Endothelial cell of umbilical vein (primary cell): ENCODE results near the gene MAK. TPM values are rescaled to one million over a fixed set of nuclear protein-coding genes. Genes with fewer than 3 reads are reported as not detected.
"Not testable (repeated sequence)": the region's sequence is repeated elsewhere in the genome, so short reads cannot be mapped to it uniquely, and the experiment has no call there.

ENCODE experiments used
- BruUV-seq: library from RNA; stranded (reverse); fragments of 400-500 nt; replicated peaks from 2 replicates; lab custom pipeline; 2021; lab: Mats Ljungman, UMichigan
- CTCF ChIA-PET: fragments of 300-600, 350-600 bp; sonication (Branson Sonifier 250); formaldehyde crosslinking; loops from one replicate; lab custom pipeline; 2021; ENCODE audit warnings: antibody characterized with exemption, inconsistent platforms; lab: Charles Lee
- POLR2A ChIA-PET: fragments of 300-600, 350-600 bp; sonication (Branson Sonifier 250); formaldehyde crosslinking; loops from one replicate; lab custom pipeline; 2021; ENCODE audit warnings: antibody characterized with exemption, inconsistent platforms; lab: Charles Lee
- DNase-seq: peaks from one replicate; pipeline ENCODE4 v3.0.0-alpha.2; 2011; ENCODE audit warnings: low read depth, low spot score
- FAIRE-seq: peaks from 2 replicates; lab custom pipeline; 2011; peaks lifted over from hg19 to GRCh38; lab: Jason Lieb, UNC
- H2AFZ ChIP-seq: 2 replicates; pipeline ENCODE4 v1.6.0; 2012; ENCODE audit warnings: low read depth, low read length, control low read depth, inconsistent platforms
- H3K27ac ChIP-seq: 2 replicates; pipeline ENCODE4 v1.5.1; 2011; ENCODE audit warnings: low read depth, mild to moderate bottlenecking, control low read depth, low read length, moderate library complexity; ENCODE audit not compliant: insufficient read depth
- H3K27me3 ChIP-seq, 2 experiments: 2 replicates each; pipeline versions ENCODE4 v1.6.0 to v1.6.1; 2011; ENCODE audit warnings: low read length in 2 of 2, mixed read lengths in 1 of 2; ENCODE audit not compliant: control insufficient read depth in 2 of 2, insufficient read depth in 2 of 2
- H3K36me3 ChIP-seq, 2 experiments: 2 replicates in 1 of 2; 3 replicates in 1 of 2; pipeline ENCODE4 v1.5.1; 2011; ENCODE audit warnings: low read length in 2 of 2, mild to moderate bottlenecking in 1 of 2, moderate library complexity in 1 of 2; ENCODE audit not compliant: control insufficient read depth in 2 of 2, insufficient read depth in 2 of 2; ENCODE audit errors: extremely low read depth in 1 of 2
- H3K4me1 ChIP-seq: 3 replicates; pipeline ENCODE4 v1.5.1; 2011; ENCODE audit warnings: mild to moderate bottlenecking, low read length; ENCODE audit not compliant: control insufficient read depth, insufficient read depth; ENCODE audit errors: extremely low read depth
- H3K4me2 ChIP-seq: 2 replicates; pipeline ENCODE4 v1.6.1; 2011; ENCODE audit warnings: low read length, control low read depth, mixed read lengths; ENCODE audit not compliant: insufficient read depth
- H3K4me3 ChIP-seq, 3 experiments: fragments of 200-600 bp in 1 of 3; sonication (generic), shearing (Covaris generic) in 1 of 3; replicated peaks in 1 of 3; 2 replicates each; pipeline ENCODE4 v1.5.1; 2011 to 2016; ENCODE audit warnings: control low read depth in 3 of 3, low read length in 3 of 3, mild to moderate bottlenecking in 2 of 3, inconsistent platforms in 1 of 3, low read depth in 1 of 3, moderate library complexity in 1 of 3; ENCODE audit not compliant: insufficient read depth in 1 of 3
- H3K79me2 ChIP-seq: 2 replicates; pipeline ENCODE4 v1.6.0; 2012; ENCODE audit warnings: low read length, inconsistent platforms; ENCODE audit not compliant: control insufficient read depth, insufficient read depth
- H3K9ac ChIP-seq: replicated peaks from 2 replicates; pipeline ENCODE3; 2011; ENCODE audit warnings: low read length, control low read depth; ENCODE audit not compliant: insufficient read depth; ENCODE audit errors: extremely low read depth
- H3K9me1 ChIP-seq: replicated peaks from 3 replicates; pipeline ENCODE4 v1.6.0; 2011; ENCODE audit warnings: mild to moderate bottlenecking, low read length; ENCODE audit not compliant: control insufficient read depth, insufficient read depth; ENCODE audit errors: extremely low read depth
- H3K9me3 ChIP-seq: replicated peaks from 2 replicates; pipeline ENCODE4 v1.5.1; 2012; ENCODE audit warnings: low read length, inconsistent platforms; ENCODE audit not compliant: control insufficient read depth, insufficient read depth
- H4K20me1 ChIP-seq: replicated peaks from 2 replicates; pipeline ENCODE3; 2011; ENCODE audit warnings: mild to moderate bottlenecking, low read length; ENCODE audit not compliant: control insufficient read depth, insufficient read depth; ENCODE audit errors: extremely low read depth
- EZH2 ChIP-seq: IDR thresholded peaks from 2 replicates; pipeline ENCODE4 v1.6.1; 2012; ENCODE audit warnings: borderline replicate concordance, low read depth, mild to moderate bottlenecking, moderate library complexity, low read length, inconsistent platforms; ENCODE audit not compliant: severe bottlenecking
- GATA2 ChIP-seq: IDR thresholded peaks from 2 replicates; pipeline ENCODE4 v1.7.0; 2011; ENCODE audit warnings: low read depth, mild to moderate bottlenecking, moderate library complexity, mixed read lengths, low read length; ENCODE audit not compliant: insufficient read length, insufficient read depth
- JUN ChIP-seq: IDR thresholded peaks from 2 replicates; pipeline ENCODE4 v1.6.1; 2011; ENCODE audit warnings: borderline replicate concordance, low read depth; ENCODE audit not compliant: insufficient read length, insufficient read depth
- MAX ChIP-seq: IDR thresholded peaks from 2 replicates; pipeline ENCODE4 v1.6.1; 2011; ENCODE audit not compliant: insufficient read depth, insufficient read length
- MYC ChIP-seq: IDR thresholded peaks from one replicate; pipeline ENCODE4 v1.6.1; 2011; ENCODE audit warnings: mild to moderate bottlenecking, low read depth, low read length
- POLR2A ChIP-seq: IDR thresholded peaks from 2 replicates; pipeline ENCODE4 v1.6.1; 2012; ENCODE audit warnings: low read depth, mild to moderate bottlenecking, control low read depth, low read length
- POLR2AphosphoS5 ChIP-seq: IDR thresholded peaks from 2 replicates; pipeline ENCODE4 v1.6.1; 2012; ENCODE audit warnings: low read depth, mild to moderate bottlenecking, control low read depth, low read length, moderate library complexity; ENCODE audit not compliant: insufficient read depth
- dilution Hi-C: fragments of 300-500 bp; cut with MboI; formaldehyde crosslinking; loops from one replicate; pipeline ENCODE4 v1.15.0; 2019; ENCODE audit warnings: low sequenced_read_pairs; ENCODE audit not compliant: extremely low pct_ligation_motif_present
- intact Hi-C: fragments of 100-400 bp; cut with micrococcal nuclease; formaldehyde crosslinking; loops from one replicate; pipeline ENCODE4 v1.10.0; 2022
- polyA plus RNA-seq, 4 experiments: library from polyadenylated mRNA; depleted of rRNA in 3 of 4; stranded (reverse) in 3 of 4; unstranded in 1 of 4; fragments of >200 nt; gene quantifications; 2 replicates each; pipeline versions ENCODE4 v1.2.1 to v1.2.3, GENCODE V29; 2011 to 2012; ENCODE audit warnings: missing spikeins in 1 of 4
- total RNA-seq: library from RNA; stranded (reverse); gene quantifications from 2 replicates; pipeline ENCODE4 v1.2.3, GENCODE V29; 2021

Gene MAK
- total and polyA plus RNA-seq, 2 donors (not counting 3 experiments of a cell fraction or from before 2014, with no cell fraction given), result not detected

- no peaks in the 10 kb centered on the region for H3K4me1 ChIP-seq
- H4K20me1 ChIP-seq, result no peaks in the 10 kb centered on the region
- no peaks in the 10 kb centered on the region for H3K9me1 ChIP-seq
- no peak for TF ChIP-seq POLR2A
- no peak for TF ChIP-seq EZH2
- no peak for TF ChIP-seq GATA2
- no peak for TF ChIP-seq MAX
- TF ChIP-seq JUN, result no peak
- TF ChIP-seq MYC, result no peak
- TF ChIP-seq POLR2AphosphoS5, result no peak
- H3K4me2 ChIP-seq, result no peak overlapping the region
- H3K79me2 ChIP-seq, result no peaks in the 10 kb centered on the region
- H3K27me3 ChIP-seq, result no peaks in the 10 kb centered on the region
- H3K9me3 ChIP-seq, result no peaks in the 10 kb centered on the region
- BruUV-seq, result no TSS peak
- ChIA-PET CTCF (no interaction called here), POLR2A (no interaction called here)
- no peaks in the 10 kb centered on the region for H3K36me3 ChIP-seq
- DNase-seq, result no peak
- dilution Hi-C loops, result no loop called here
- intact Hi-C loops, result no loop called here
- FAIRE-seq, result no peak
- no peak overlapping the region for H2AFZ ChIP-seq
- no peak overlapping the region for H3K27ac ChIP-seq
- H3K9ac ChIP-seq, result no peak overlapping the region
- H3K4me3 ChIP-seq, result no peak overlapping the region
Measured at GRCh38 chr6:10867952-10868351, 29.6 kb upstream of the MAK start.

GRCh38 chr6:10866709-10867108 lies 28.4 kb upstream of the MAK start:
- H2AFZ ChIP-seq, FAIRE-seq, H3K79me2 ChIP-seq, DNase-seq, BruUV-seq, intact Hi-C loops, H3K36me3 ChIP-seq, H3K9me1 ChIP-seq, POLR2A ChIA-PET, H3K9ac ChIP-seq, H3K27me3 ChIP-seq, H3K27ac ChIP-seq, H3K4me1 ChIP-seq, H3K9me3 ChIP-seq, CTCF ChIA-PET, H4K20me1 ChIP-seq, H3K4me3 ChIP-seq, H3K4me2 ChIP-seq, dilution Hi-C loops: not testable (repeated sequence)

GRCh38 chr6:10863031-10863430 lies 24.7 kb upstream of the MAK start:
- H3K9ac ChIP-seq, BruUV-seq, DNase-seq, dilution Hi-C loops, H3K27me3 ChIP-seq, CTCF ChIA-PET, H3K4me1 ChIP-seq, POLR2A ChIA-PET, H3K9me1 ChIP-seq, H3K9me3 ChIP-seq, FAIRE-seq, H2AFZ ChIP-seq, H3K4me3 ChIP-seq, H3K27ac ChIP-seq, intact Hi-C loops, H3K79me2 ChIP-seq, H3K36me3 ChIP-seq, H3K4me2 ChIP-seq, H4K20me1 ChIP-seq: not testable (repeated sequence)
